ENCODE results near the gene HECW1.
"Not testable (repeated sequence)": the region's sequence is repeated elsewhere in the genome, so short reads cannot be mapped to it uniquely, and the experiment has no call there.

The HECW1 gene

DNA sequence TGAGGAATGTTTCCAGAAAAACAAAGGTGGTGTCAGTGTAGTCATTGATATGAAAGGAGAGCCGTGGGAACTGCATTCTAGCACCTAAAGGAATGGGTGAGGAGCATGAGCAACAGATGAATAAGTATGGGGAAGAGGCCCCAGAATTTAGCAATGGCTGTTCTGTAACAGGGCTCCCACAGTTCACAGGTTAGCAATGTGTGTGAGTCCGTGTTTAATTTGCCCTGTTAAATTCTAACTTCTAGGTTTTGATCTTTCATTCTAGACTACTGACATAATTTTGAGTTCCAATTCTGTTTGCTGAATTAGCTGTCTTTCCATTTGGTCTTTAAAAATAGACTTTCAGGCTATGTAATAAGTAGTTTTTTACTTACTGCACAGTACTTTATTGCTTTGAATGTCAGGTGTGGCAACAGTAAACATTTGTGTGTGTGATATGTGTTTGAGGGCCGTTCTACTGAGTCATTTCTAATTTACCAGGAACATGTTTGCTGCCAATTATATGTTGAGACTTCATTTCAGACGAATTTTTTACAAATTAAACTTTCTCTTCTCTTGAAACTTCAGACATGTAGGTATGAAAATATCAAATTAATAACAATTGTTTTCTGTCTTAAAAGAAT is 479.2 kb downstream of the HECW1 start:
- DNase-seq (ENCODE audit: low read depth in 1 of 2, low spot score in 1 of 2): no peak

DNA sequence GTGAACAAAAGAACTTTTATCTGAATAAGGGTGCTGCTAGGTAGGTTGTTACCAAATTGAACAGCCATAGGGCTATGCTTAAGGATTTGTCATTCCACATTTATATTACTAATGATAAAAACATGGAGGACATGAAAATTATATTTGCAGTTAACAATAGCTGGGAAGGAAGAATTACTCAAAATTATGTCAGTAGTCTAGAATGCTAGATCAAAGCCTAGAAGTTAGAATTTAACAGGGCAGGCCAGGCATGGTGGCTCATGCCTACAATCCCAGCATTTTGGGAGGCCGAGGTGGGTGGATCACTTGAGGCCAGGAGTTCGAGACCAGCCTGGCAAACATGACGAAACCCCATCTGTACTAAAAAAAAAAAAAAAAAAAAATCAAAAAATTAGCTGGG is 479.9 kb downstream of the HECW1 start:
- DNase-seq (ENCODE audit: low read depth in 1 of 2, low spot score in 1 of 2): no peak

DNA sequence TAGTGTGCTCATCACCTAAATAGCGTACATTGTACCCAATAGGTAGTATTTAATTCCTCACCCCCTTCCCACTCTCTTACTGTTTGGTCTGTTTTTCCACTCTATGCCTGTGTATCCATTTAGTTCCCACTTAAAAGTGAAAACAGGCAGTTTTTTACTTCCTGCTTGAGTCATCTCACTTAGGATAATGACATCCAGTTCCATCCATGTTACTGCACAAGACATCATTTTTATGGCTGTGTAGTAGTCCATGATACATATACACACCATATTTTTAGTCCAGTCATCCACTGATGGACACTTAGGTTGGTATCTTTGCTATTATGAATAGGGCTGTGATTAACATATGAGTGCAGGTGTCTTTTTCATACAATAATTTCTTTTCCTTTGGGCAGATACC is 480.6 kb downstream of the HECW1 start:
- DNase-seq (ENCODE audit: low read depth in 1 of 2, low spot score in 1 of 2): no peak

DNA sequence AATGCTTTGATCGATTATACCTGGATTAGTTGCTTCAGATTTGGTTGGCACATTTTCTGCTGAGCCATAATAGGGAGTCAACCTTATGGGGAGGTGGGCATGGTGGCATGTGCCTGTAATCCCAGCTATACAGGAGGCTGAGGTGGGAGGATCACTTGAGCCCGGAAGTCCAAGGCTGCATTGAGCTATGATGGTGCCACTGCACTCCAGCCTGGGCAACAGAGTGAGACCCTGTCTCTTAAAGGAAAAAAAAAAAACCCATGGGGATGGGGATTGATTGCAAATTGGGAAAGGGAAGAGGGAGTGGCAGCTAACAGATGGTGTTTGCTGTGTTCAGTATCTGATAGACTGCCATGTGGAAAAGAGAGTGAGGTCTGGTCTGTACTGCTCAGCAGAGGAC is 481.6 kb downstream of the HECW1 start:
- DNase-seq (ENCODE audit: low read depth in 1 of 2, low spot score in 1 of 2): no peak

DNA sequence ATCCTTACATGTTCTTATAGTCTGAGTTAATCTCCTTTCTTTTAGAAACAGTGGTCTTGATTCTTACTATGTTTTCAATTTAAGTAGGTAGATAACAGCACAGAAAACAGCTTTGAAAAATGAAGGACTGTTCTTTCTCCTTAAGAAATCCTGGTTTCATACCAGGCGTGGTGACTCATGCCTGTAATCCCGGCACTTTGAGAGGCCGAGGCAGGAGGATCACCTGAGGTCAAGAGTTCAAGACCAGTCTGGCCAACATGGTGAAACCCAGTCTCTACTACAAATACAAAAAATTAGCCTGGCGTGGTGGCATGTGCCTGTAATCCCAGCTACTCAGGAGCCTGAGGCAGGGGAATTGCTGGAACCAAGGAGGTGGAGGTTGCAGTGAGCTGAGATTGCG is 484.0 kb downstream of the HECW1 start:
- DNase-seq (ENCODE audit: low read depth in 1 of 2, low spot score in 1 of 2): not testable (repeated sequence)

DNA sequence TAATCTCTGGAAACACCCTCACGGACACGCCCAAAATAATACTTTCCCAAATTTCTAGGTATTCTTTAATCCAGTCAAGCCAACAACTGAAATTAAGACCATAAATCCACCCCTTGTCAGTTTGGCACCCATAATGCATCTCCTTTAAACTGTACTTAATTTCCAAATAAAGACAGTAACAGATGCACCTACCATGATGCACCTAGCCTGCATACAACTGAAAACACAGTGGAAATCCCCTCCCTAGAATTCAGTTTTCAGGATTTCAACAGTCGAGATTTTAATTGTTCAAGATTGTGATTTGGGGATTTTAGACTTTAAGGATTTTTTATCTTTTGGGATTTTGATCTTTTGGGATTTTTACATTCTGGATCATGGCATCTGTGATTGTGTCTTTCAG is 487.6 kb downstream of the HECW1 start:
- DNase-seq (ENCODE audit: low read depth in 1 of 2, low spot score in 1 of 2): no peak

DNA sequence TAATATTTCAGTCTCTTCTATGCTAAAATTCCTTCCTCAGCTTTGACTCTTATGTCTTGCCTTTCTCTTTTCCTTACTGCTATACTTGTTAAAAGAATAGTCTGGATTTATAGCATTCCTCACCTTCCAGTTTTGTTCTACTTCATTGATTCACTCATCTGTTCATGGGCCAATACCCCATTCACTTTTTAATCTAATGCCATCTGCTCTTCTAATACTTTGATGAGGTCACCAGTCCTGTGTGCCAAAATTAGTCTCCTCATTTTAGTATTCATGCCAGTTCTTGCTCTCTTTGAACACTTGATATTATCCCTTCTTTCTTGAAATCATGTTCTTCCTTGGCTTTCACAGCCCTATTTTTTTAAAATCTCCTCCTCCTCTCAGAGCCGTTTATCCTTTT is 489.8 kb downstream of the HECW1 start:
- DNase-seq (ENCODE audit: low read depth in 1 of 2, low spot score in 1 of 2): no peak

DNA sequence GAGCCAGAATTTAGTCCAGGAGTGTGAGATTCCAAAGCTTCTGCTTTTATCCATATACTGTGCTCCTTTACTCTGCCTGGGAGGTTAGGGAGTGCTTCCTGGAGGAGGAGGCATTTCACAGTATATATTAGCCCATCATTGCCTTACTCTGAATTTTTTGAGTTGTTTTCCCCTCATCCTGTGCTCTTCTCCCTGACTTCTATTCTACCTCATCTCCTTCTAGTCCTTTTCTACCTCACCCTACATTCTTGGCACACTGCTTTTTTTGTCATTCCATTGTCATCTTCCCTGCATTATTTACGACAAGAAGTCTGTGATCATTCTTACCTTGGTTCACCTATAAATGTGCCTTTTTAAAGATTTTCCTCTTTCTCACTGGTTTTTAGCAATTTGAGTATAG is 491.8 kb downstream of the HECW1 start:
- DNase-seq (ENCODE audit: low read depth in 1 of 2, low spot score in 1 of 2): no peak

DNA sequence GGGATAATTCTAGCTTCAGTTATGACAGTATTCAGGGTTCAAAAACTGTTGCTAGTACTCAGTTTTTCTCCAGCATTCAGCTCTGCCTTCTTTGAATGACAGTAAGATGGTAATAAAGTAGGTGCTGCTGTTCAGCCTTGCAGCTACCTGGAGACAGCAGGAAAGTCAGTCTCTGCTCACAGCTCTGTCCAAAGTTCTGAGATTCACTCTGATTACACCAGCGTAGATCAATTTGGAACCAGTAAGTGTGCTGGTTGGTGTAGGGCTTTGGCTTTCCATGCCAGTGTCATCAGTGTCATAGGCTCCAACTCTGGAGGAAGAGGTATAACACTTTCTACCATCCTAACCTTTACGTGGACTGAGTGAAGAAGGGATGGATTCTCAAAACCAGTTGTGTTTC is 496.6 kb downstream of the HECW1 start:
- no peak for DNase-seq (ENCODE audit: low read depth in 1 of 2, low spot score in 1 of 2)

DNA sequence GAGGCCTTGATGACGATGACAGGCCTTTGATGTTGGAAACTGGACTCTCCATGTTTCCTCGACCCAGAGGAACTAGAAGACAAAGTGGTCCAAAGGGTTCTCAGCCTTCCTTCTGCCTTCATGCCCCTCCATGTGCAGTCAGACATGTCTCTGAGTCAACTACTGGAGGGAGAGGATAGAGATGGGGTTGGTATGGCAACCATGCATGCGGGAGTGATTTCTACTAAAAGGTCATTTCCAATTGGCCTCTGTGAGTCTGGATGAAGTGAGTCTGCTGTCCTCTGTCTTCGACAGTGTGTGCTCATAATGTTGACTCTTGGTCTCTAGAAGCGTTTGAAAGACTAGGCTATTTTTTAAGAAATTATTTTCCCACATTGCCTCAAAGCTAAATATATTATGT is 499.7 kb downstream of the HECW1 start:
- DNase-seq (ENCODE audit: low read depth in 1 of 2, low spot score in 1 of 2): no peak

DNA sequence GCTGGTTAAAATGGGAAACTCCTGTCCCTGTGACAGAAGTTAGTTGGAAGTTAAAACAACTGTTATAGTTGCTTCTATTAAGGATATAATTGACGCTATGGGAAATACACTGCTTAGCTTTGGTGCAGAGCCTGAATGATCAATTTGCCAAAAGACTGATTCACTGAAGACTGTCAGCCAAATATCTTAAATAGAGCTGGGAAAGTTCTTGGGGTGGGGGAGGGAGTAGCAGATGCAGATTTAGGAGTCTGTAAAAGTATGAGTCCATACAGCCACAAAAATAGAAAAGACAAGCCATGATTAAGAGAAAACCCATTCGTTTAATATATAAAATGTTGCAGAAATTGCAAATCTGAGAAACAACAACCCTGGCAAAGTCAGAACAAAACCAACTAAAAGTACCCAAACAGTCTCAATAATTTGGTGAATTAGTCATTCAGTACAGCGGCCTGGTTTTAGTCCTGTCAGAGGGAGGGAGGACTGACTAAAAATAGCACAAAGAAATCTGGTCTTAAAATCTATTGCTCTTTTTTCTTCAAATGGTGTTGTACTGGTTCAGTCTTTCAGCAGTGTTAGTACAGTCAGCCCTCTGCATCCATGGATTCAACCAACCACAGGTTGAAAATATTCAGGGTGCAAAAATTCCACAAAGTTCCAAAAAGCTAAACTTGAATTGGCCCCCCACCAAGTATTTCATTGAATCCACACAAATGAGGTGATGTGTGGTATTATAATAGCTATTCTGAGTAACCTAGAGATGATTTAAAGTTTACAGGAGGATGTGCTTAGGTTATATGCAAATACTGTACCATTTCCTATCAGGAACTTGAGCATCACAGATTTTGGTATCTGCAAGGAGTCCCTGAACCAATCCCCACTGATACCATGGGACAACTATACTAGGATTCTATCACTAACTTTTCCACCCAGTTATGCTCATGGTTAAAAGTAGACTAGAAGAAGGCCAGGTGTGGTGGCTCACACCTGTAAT is 500.4 kb downstream of the HECW1 start:
- DNase-seq (ENCODE audit: low read depth in 1 of 2, low spot score in 1 of 2): no peak

Data from stimulated activated CD4-positive, alpha-beta T cell treated with anti-CD3 and anti-CD28 coated beads, Interleukin-15, amount 100 ng/mL, for 1 hour (primary cell).